ENCODE results near the gene GLI3. TPM values are rescaled to one million over a fixed set of nuclear protein-coding genes. Genes with fewer than 3 reads are reported as not detected.

GLI3 gene
- total and polyA plus RNA-seq, 12 donors: 0.51 to 9.1 (median 5.3) TPM

- H3K9me3 ChIP-seq: no peaks in the 10 kb centered on the region
- intact Hi-C loops (cut with DNase I): loop anchor here in 1 of 10 donors (10.0 kb wide), 1 partner anchor 729 kb away; no protein-coding TSS in a partner anchor
- no peaks in the 10 kb centered on the region for H3K4me1 ChIP-seq
- ATAC-seq: peak in 1 of 8 donors; percentile 44
- no peak overlapping the region for H3K4me3 ChIP-seq
- H3K27me3 ChIP-seq: peaks cover 0 to 13% (median 0%) of the 10 kb centered on the region in 7 donors
- no peak for TF ChIP-seq CTCF (IDR thresholded peaks at IDR 0.05)
- no peak for DNase-seq
- peaks cover 0 to 34% (median 0%) of the 10 kb centered on the region in 9 donors for H3K36me3 ChIP-seq
- WGBS, 2 donors: 98% methylated on average over 57 to 62 of the region's 62 CpGs
- H3K27ac ChIP-seq: no peak overlapping the region
These were observed 271.0 kb downstream of the GLI3 start for GRCh38 chr7:41965951-41966505.

- Histone ChIP-seq H3K27me3 (peaks cover 0 to 18% (median 0%) of the 10 kb centered on the region in 7 donors), H3K9me3 (no peaks in the 10 kb centered on the region), H3K36me3 (peaks cover 0 to 34% (median 0%) of the 10 kb centered on the region in 9 donors), H3K4me3 (no peak overlapping the region), H3K4me1 (no peaks in the 10 kb centered on the region), H3K27ac (no peak overlapping the region)
- TF ChIP-seq CTCF (IDR thresholded peaks at IDR 0.05): no peak
- intact Hi-C loops (cut with DNase I): loop anchor here in 1 of 10 donors (10.0 kb wide), 1 partner anchor 730 kb away; no protein-coding TSS in a partner anchor
- 95 to 97% methylated on average over 47 of the region's 47 CpGs for WGBS, 2 donors
- DNase-seq (no peak), ATAC-seq (peak in 2 of 8 donors; percentile 17 to 18)
These were observed 271.9 kb downstream of the GLI3 start for GRCh38 chr7:41964849-41965745.

GRCh38 chr7:41964183-41964753 is 272.7 kb downstream of the GLI3 start:
- Histone ChIP-seq H3K4me3 (no peak overlapping the region), H3K9me3 (no peaks in the 10 kb centered on the region), H3K4me1 (no peaks in the 10 kb centered on the region), H3K36me3 (peaks cover 0 to 34% (median 0%) of the 10 kb centered on the region in 9 donors), H3K27ac (no peak overlapping the region), H3K27me3 (peaks cover 0 to 24% (median 2%) of the 10 kb centered on the region in 7 donors)
- intact Hi-C loops (cut with DNase I): loop anchor here in 1 of 10 donors (10.0 kb wide), 1 partner anchor 731 kb away; no protein-coding TSS in a partner anchor
- 96 to 98% methylated on average over 16 of the region's 16 CpGs for WGBS, 2 donors
- no peak for DNase-seq
- no peak for TF ChIP-seq CTCF (IDR thresholded peaks at IDR 0.05)
- ATAC-seq: no peak

- Histone ChIP-seq H3K27me3 (peaks cover 0 to 39% (median 15%) of the 10 kb centered on the region in 7 donors), H3K4me3 (peak overlapping the region in 1 of 10 donors; percentile 8), H3K36me3 (no peaks in the 10 kb centered on the region), H3K9me3 (no peaks in the 10 kb centered on the region), H3K27ac (no peak overlapping the region), H3K4me1 (peaks cover 5 to 29% (median 24%) of the 10 kb centered on the region in 9 donors)
- ATAC-seq: peak in 1 of 8 donors; percentile 16
- DNase-seq: no peak
- TF ChIP-seq CTCF (IDR thresholded peaks at IDR 0.05): no peak
- intact Hi-C loops (cut with DNase I): no loop called here
- WGBS, 2 donors: 44 to 65% methylated on average over 10 of the region's 10 CpGs
These were observed 280.3 kb downstream of the GLI3 start for GRCh38 chr7:41956705-41957104.
